Measurements from ENCODE around the gene STAT4.

STAT4 gene

DNA sequence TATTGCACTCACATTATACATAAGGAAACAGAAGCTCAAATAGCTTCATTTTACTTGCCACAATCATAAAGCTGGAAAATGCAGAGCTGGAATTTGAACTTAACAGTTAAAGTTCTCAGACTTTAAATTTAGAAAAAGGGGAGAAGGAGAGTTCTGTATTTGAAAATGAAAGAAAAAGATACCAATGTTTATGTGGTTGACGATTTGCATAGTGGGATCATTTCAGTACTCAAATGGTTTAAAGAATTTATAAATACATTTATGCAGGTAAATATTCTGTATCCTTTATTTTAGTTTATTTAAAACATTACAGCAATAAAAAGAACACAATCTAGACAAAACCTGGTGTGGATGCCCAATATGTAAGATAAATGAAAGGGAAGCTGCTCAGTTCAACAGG lies 25.5 kb upstream of the STAT4 start:
- no peak for DNase-seq (ENCODE audit: low read depth in 2 of 2)

DNA sequence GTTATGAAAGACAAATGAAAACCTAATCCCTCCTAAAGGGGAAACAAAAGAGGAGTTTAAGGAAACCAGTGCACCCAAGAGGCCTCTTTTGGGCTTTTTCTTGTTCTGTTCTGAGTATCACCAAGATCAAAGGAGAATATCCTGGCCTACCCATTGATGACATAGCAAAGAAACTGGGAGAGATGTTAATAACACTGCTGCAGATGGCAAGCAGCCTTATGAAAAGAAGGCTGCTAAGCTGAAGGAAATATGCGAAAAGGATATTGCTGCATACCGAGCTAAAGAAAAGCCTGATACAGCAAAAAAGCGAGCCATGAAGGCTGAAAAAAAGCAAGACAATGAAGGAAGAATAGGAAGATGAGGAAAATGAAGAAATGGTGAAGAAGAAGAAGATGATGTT lies 23.6 kb upstream of the STAT4 start:
- DNase-seq (ENCODE audit: low read depth in 2 of 2), result no peak

DNA sequence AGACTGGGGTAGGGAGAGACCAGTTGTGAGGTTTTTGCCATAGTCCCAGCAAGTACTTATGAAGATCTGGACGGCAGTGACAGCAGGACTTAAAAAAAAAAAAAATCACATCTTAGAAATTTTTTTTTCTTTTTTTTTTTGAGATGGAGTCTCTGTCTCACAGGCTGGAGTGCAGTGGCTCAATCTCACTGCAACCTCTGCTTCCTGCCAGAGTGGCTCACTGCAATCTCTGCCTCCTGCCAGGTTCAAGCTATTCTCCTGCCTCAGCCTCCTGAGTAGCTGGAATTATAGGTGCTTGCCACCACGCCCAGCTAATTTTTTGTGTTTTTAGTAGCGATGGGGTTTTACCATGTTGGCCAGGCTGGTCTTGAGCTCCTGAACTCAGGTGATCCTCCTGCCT lies 22.4 kb upstream of the STAT4 start:
- DNase-seq (ENCODE audit: low read depth in 2 of 2), result no peak

DNA sequence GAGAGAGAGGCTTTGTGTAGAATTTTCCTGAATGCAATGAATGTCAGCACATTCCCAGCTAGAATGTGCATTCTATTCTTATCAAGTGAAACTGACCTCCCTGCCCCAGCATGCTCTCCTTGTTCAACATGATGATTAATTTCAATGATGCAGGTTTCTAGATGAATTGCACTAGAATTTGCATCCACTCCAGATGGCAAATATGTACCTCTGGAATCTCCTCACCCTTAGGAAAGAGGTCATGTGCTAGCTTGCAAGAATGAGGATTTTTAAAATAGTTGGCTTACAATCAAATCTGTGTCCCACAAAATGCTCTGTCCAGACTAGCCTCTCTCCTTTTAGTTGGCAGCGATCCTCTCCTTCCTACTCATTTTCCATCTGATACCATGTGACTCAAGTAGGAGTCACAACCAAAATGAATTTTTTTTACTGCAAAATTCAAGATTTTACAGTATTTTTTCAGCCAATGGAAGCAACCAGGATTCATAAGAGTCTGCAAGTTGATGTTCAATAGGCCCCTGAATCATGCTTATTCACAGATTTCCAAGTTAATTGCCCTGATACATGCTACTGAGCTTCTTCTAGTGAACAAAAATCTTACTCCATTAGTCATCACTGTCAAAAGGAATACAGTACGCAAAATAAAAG lies 21.0 kb upstream of the STAT4 start:
- no peak for DNase-seq (ENCODE audit: low read depth in 2 of 2)

DNA sequence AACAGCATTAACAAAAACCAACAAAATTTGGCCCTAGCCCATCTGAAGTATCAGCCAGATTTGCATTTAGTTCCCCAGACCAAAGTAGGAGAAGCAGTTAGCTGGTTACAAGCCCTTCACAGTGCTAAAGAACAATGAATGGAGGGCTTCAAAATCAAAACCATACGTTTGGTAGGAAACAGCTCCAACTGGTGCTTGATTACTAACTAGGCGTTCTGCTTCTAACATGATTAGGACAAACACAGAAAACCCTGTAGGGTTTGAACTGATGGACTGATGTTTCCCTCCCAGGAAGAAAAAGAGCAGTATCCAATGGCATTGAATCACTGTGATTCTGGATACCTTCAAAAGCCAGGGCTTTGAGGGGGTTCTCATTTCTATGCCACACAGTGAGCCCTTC lies 20.5 kb upstream of the STAT4 start:
- DNase-seq (ENCODE audit: low read depth in 2 of 2), result no peak

DNA sequence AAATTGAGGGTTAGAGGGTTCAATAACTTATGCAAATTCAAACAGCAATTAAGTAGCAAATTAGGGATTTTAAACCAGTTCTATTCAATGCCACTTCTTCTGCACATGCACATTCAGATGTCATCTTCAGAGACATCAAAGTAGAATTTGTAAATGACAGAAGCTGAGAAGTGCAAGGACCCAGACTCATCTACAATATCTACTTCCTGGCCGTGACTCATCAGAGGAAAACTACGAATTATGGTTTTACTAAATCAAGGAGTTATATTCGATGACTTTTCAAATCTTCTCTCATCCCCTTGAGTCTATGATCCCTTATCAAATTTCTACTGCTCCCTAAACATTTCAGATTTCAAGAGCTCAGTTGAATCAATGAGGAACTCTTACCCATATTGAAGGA lies 20.0 kb upstream of the STAT4 start:
- no peak for DNase-seq (ENCODE audit: low read depth in 2 of 2)

DNA sequence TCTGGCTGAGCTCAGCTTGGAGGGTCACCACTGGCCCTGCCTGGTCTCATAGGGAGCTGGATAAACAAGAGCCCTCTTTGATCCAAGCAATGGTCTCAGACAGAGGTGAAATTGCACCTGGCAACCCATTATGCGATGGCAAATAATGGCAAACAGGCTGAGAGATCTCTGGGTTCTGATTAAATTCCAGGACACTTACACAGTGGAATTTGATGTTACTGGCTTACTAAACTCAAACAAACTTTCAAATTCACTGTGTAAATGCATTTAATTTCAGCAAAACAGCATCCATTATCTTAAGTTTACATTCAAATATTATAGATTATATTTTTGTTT lies 19.5 kb upstream of the STAT4 start:
- DNase-seq (ENCODE audit: low read depth in 2 of 2), result no peak

DNA sequence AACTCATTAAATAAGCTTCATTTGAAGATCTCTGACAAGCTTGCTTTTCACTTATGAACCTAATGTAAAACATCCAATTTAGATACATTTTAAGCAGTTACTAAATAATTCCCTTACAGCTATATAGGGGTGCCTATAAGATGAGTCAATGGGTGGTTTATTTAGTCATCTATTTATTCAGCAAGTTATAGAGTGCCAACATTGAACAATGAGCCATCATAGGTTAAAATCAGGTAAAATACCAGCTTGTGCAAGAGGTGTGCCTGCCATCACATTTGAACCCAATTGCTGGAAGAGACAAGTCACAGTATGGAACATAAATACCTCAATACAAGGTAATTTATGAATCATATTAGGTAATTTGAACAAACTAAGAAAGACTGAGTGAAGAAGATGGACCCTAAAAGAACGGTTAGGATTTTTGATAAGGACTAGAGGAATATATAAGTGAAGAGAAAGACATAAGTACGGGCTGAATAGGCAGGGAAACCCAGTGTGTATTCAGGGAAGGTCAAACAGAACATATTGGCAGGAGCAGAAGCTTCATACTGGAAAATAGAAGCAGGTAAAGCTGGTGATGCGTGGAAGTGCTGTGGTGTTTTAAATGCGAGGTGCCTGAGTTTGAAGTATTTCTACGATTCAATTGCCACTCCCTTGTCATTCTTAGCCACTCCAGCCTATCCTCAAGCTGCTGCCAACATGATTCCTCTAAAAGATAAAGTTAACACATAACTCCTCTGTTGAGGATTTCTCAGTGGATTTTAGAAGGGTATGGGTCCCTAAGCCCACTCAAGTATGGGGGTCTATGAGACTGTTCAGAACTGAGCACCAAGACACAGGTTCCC lies 18.9 kb upstream of the STAT4 start:
- DNase-seq (ENCODE audit: low read depth in 2 of 2), result no peak

DNA sequence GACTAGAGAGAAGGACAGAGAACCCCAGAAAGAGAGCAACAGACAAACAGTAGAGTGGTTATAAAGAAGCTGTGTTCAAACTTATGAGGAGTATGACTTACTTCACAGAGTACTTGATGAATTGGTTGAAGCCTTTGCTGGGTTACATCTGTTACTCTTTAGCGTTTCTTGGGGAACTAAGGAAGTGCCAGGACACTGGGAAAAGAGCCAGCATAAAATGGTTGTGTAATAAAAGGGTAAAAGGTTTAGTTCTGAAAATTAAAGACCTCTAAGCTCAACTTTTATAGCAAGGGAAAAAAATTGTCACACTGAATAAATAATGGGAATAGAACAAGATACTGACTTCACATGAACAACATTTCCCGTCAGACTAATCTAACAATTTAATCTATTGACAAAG lies 17.0 kb upstream of the STAT4 start:
- DNase-seq (ENCODE audit: low read depth in 2 of 2), result no peak

DNA sequence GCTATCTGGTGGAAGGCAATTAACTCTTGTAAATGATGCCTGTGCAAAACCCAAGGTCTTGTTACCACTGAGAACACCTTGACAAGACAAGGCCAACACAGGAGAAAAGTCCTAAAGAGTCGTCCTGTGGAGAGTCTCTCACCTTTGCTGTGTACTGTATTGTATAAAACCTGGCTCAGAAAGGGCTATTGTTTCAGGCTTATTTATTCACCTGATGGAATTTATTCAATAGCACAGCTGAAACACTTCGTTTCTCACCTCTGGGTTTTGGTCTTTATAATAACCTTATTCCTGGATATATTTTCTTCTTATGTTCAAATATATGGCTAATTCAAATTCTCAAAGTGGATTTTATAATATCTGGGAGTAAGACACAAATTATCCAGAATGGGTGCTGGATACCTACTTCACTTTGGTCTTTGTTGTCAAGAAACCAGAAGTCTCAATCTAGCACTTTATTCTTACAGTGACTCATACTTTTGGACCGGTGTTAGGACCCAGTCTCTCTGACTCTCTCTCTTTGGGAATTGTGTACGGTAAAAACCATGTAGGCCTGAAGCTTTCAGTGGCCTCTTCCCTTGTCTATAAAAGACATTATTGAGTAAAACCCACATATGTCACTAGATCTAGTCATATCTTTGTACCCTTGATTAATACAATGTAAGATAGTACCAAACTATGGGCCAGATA lies 16.1 kb upstream of the STAT4 start:
- DNase-seq (ENCODE audit: low read depth in 2 of 2), result no peak

DNA sequence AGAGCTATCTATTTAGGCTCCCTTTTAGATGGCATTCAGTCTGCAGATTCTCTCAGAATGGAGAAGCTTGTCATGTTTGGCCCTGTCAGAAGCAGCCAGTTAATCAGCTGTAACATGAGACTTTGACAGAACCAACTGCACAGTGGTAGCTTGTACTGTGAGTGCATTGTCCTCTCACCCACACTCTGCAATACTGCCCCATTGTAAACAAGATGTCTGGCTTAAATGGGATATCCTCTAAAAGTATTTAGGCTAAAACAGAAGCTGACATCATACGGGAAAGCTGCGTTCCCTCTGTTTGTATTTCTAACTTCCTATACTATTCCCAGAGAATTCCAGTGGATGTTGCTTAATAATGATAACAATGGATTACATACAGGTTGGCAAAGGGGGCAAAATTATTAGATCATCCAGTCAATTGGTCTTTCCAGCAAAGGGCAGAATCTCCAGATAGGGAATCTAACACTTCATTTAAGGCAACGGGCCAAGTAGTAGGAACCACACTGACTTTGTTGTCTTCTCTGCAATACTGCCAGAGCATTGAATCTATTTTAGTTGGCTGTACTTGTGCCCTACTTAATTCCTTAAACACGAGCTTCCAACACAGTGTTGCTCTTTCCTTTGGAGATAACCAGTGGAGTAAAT lies 15.4 kb upstream of the STAT4 start:
- DNase-seq (ENCODE audit: low read depth in 2 of 2), result no peak

DNA sequence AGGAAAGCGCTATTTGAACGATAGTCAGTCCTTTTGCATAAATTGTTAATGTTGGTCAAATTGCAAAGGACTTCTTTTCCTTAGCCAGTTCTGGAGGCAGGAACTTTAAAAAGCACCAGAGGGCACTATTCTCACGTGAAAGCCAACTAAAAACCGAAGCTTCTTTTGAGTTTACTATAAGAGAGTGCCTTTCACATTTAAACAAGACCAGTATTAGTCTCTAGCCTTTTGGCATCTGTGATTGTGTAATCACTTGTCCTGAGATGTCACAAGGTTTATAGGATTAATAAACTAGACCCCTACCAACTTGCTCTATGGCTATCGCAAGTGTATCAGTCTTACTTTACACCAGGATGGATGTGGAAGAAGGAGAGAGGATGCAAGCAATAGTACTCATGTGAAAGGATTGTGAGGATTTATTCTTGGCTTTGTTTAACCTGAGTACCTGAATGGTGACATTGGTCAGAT lies 14.4 kb upstream of the STAT4 start:
- peak in 1 of 2 donors; percentile 33 for DNase-seq (ENCODE audit: low read depth in 2 of 2)

DNA sequence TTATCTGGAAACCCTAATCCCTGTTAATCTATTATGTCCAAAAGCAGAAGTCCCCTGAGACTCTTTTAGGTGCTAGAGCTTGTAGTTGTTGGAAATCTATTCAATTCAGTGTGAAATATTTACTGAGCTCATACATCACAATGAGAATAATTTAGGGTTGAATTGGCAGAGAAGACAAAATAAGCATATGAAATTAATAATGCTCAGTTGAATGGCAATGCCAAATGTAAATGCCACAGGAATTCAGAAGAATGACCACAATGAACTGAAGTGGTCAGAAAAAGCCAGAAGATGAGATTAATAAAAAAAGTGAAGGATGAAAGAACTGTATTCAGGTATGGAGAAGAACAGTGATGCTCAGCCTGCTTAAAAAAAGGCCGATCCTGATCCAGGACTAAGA lies 8.0 kb upstream of the STAT4 start:
- no peak for DNase-seq (ENCODE audit: low read depth in 2 of 2)

DNA sequence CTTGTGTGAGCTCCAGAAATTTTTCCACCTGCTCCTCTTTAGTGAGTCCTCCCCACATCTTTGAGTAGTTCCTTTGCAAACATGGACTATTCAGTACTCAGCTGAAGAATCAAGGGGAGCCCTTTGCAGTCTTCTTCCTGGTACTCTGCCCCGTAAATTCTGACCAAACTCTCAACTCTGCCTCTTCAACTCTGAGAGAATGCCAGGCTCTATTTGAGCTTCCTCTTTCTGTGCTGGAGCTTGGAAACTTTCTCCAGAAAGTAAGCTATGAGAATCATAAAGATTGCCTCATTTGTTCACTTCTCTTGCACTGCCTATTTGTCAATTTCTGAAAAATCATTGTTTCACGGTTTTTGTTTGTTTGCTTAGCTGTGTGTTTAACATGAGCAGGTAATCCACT lies 7.4 kb upstream of the STAT4 start:
- DNase-seq (ENCODE audit: low read depth in 2 of 2), result no peak

DNA sequence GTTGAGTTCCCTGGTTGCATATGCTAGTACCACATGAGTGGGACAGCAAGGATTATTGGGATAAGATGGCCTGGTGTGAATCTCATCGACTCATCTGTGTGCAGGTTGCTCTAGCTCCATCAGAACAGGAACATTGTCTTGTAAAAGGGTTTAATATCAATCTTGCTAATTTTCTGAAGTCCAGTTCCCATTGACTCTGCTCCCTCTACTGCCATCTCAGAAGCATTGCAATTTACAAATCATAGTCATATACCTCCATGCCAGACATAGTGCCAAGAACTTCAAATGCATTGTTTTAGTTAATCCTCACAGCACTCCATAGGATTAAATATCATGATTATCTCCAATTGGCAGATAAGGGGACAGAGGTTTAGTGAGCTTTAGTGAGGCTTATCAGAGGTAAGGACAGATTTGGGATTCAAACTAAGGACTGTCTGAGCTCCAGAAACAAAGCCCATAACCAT lies 4.8 kb upstream of the STAT4 start:
- DNase-seq (ENCODE audit: low read depth in 2 of 2), result no peak

DNA sequence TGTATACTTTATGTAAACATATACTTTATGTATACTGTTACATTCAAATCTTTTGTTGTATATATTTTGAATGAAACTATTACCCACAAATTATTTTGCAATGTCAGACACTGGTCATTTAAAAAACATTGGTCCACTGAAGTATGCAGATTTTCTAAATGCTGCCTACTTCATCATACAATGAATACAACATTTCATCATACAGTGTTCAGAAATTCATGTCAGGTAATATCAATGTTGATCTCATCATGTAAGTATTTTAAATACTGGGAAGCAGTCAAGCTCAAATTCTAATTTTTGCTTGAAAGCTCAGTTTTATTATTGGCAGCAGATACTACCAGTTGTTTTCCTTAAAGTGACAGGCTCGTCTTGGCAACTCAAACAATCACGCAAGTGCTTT lies 2.9 kb upstream of the STAT4 start:
- no peak for DNase-seq (ENCODE audit: low read depth in 2 of 2)

DNA sequence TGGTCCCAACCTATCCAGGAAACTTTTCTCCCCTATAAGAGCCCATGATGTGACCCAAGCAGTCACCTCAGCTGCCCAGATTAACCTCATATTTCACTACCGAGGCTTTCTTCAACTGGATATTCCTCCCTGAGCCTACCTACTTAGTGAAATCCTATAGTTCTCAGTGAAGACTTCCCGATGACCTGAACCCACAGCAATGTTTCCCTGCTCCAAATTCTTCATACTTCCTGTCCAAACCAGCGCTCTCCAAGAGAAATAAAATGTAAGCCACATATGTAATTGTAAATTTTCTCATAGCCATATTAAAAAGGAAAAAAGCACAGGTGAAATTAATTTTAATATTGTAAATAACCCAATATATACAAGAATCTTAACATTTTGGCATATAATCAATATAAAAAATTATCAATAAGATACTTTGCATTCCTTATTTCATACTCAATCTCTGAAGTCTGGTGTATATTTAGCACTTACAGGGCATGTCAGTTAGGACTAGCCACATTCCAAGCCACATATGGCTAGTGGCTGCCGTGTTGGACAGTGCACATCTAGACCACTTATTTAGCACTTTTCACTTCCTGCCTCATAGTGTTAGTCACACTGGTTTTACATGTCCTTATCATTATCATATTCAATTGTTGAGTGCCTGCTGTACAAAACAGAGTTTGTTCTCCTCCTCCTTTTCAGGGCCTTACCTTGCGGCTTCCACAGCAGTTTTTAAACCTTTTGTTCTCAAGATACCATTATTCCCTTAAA lies 1.9 kb upstream of the STAT4 start:
- DNase-seq (ENCODE audit: low read depth in 2 of 2), result no peak

DNA sequence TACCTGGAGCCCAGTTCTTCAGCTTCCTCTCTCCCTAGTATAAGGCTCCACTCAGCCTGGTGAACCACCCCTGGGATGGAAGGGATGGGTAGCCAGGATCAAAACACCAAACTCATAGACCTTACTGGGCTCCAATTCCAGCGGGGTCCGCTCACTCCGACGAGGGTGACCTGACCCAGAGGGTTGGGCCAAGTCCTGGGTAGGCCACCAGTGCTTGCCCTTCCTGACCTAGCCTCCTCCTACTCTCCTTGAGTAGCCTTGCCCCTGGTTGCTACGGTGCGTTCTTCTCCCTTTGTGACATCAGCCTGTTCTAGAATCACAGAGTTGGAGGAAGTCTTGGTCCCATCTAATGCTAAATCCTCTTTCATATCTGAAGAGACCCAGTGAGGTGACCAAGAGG lies 537 bp upstream of the STAT4 start:
- DNase-seq (ENCODE audit: low read depth in 2 of 2), result no peak

DNA sequence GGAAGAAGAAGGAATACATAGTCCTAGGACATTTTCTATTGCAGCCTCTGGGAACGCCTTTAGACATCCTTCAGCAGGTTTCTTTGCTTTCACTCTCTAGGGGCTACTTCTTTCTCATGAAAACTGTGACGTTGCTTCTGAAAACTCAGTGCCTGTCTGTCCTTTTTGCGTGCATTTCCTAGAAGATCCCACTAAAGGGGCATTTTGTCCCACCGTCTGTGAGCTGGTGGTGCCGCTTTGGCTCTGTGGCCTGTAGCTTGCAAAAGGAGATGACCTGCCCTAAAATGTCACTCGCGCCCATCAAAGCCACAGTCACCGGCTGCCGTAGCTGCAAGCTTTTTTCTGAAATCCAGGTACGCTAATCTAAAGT lies 579 bp downstream of the STAT4 start:
- DNase-seq (ENCODE audit: low read depth in 2 of 2), result no peak

DNA sequence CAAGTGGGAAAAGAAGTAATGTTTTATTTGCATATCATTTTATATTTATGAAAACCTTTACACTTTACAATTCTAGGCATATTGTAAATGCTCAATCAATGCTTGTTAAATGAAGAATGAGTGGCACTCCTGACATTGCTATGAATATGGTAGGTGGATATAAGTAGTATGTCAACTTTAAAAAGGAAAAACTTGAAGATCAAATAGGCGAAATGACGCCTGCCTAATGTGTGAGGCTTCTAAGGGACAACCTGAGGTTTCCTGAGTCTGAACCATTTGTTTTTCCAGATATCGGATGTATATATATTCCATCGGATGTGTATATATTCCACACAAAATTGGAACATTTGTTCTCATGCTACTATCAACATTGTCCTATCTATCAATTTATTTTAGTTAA lies 1.4 kb downstream of the STAT4 start:
- DNase-seq (ENCODE audit: low read depth in 2 of 2), result no peak

DNA sequence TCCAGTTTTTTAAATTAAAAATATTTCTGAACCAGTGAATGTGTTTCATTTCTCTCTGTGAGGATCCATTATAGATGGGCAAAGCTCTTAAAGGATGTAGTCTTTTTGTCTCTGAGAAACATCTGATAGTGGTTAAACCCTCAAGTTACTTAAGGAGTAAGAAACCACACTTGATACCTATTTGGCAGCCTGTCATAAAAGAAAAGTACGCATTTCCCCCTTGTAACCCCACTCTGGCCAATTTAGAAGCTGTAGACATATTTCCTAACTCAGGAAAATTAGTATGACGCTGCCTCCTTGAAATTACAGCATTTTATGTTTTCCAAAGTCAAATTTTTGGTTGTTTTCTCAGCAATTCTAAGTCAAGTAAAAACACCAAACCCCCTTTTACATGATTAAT lies 2.0 kb downstream of the STAT4 start:
- DNase-seq (ENCODE audit: low read depth in 2 of 2), result no peak

DNA sequence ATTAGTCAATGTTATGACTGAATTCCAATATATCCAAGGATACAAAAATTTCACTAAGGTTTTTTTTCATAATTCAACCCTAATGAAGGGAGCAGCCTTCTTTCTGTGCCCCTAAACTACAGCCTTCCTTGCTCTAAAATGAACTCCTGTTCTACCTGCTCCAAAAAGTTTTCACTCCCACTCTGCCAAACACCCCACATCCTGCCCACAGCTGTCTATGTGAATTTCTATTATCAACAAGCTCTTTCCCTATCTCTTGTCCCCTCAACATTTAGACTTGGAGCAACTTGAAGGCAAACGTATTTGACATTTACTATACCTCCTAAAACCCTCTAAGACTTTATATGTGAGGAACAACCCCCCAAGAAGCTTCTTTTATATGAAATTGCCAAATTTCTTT lies 2.5 kb downstream of the STAT4 start:
- no peak for DNase-seq (ENCODE audit: low read depth in 2 of 2)

Measured in stimulated activated CD4-positive, alpha-beta T cell treated with anti-CD3 and anti-CD28 coated beads, Interleukin-1b, Interleukin-23, amount 100 ng/mL, for 4 hours (primary cell).